GM23338 (cell line): ENCODE data around the gene MAP4K3. TPM values are rescaled to one million over a fixed set of nuclear protein-coding genes. Genes with fewer than 3 reads are reported as not detected.
"Not testable (repeated sequence)": the region's sequence is repeated elsewhere in the genome, so short reads cannot be mapped to it uniquely, and the experiment has no call there.

Experiments
- ATAC-seq: fragments of 200-7000 bp; cut with Tn5 transposase; 3 replicates; pipeline ENCODE4 v1.9.1; 2020
- DNase-seq: peaks from one replicate; pipeline ENCODE4 v3.0.0-alpha.2; 2015; ENCODE audit warnings: low spot score
- H2AFZ ChIP-seq: fragments of 200-600 bp; sonication (generic); 2 replicates; pipeline ENCODE4 v1.8.0; 2016; ENCODE audit warnings: antibody characterized with exemption, mild to moderate bottlenecking, moderate library complexity
- H3F3A ChIP-seq: fragments of 200-600 bp; sonication (generic); replicated peaks from 2 replicates; pipeline ENCODE4 v1.8.0; 2017; ENCODE audit warnings: antibody characterized with exemption, mixed run types, low read depth
- H3K27ac ChIP-seq: fragments of 200-600 bp; sonication (generic); 2 replicates; pipeline ENCODE4 v1.6.1; 2016; ENCODE audit warnings: low read depth
- H3K27me3 ChIP-seq: fragments of 200-600 bp; sonication (generic); 2 replicates; pipeline ENCODE4 v1.8.0; 2016; ENCODE audit warnings: mild to moderate bottlenecking, mixed run types, moderate library complexity; ENCODE audit not compliant: insufficient read depth
- H3K36me3 ChIP-seq: fragments of 200-600 bp; sonication (generic); 2 replicates; pipeline ENCODE4 v1.8.0; 2016; ENCODE audit warnings: mild to moderate bottlenecking; ENCODE audit not compliant: insufficient read depth
- H3K4me1 ChIP-seq: fragments of 200-600 bp; sonication (generic); 2 replicates; pipeline ENCODE4 v1.8.0; 2016; ENCODE audit warnings: mild to moderate bottlenecking, moderate library complexity; ENCODE audit not compliant: insufficient read depth
- H3K4me2 ChIP-seq: fragments of 200-600 bp; sonication (generic); 2 replicates; pipeline ENCODE4 v1.7.1; 2017; ENCODE audit warnings: mixed run types
- H3K4me3 ChIP-seq: fragments of 200-600 bp; sonication (generic); 2 replicates; pipeline ENCODE4 v1.6.1; 2016; ENCODE audit warnings: mixed run types
- H3K79me2 ChIP-seq: fragments of 200-600 bp; sonication (generic); replicated peaks from 2 replicates; pipeline ENCODE4 v1.8.0; 2017; ENCODE audit warnings: mild to moderate bottlenecking; ENCODE audit not compliant: insufficient read depth
- H3K9me2 ChIP-seq: fragments of 200-600 bp; sonication (generic); 2 replicates; pipeline ENCODE4 v1.8.0; 2017; ENCODE audit not compliant: insufficient read depth
- H4K20me1 ChIP-seq: fragments of 200-600 bp; sonication (generic); replicated peaks from 2 replicates; pipeline ENCODE4 v1.8.0; 2017; ENCODE audit warnings: mild to moderate bottlenecking; ENCODE audit not compliant: insufficient read depth
- H3K27ac Mint-ChIP-seq: 2 replicates; pipeline ENCODE4 v1.8.0; 2020; ENCODE audit warnings: inconsistent platforms, mild to moderate bottlenecking, moderate library complexity, mixed read lengths
- H3K27me3 Mint-ChIP-seq: 3 replicates; pipeline ENCODE4 v1.8.0; 2022; ENCODE audit warnings: low read depth, mild to moderate bottlenecking, moderate library complexity, mixed read lengths, inconsistent platforms; ENCODE audit not compliant: insufficient read depth, poor library complexity
- H3K36me3 Mint-ChIP-seq: 3 replicates; pipeline ENCODE4 v1.8.0; 2021; ENCODE audit warnings: low read depth, mild to moderate bottlenecking, inconsistent platforms, moderate library complexity, mixed read lengths
- H3K4me1 Mint-ChIP-seq: 3 replicates; pipeline ENCODE4 v1.8.0; 2020; ENCODE audit warnings: mild to moderate bottlenecking, inconsistent platforms, mixed read lengths
- H3K4me3 Mint-ChIP-seq: 3 replicates; pipeline ENCODE4 v1.8.0; 2021; ENCODE audit warnings: moderate library complexity, mild to moderate bottlenecking, inconsistent platforms, mixed read lengths
- H3K9me3 Mint-ChIP-seq: 3 replicates; pipeline ENCODE4 v1.8.0; 2020; ENCODE audit warnings: moderate library complexity, mild to moderate bottlenecking, inconsistent platforms, mixed read lengths
- CREB1 ChIP-seq: fragments of 250-450 bp; sonication (Bioruptor Pico); IDR thresholded peaks from 2 replicates; pipeline ENCODE4 v1.5.0; 2020; ENCODE audit warnings: low read depth, mild to moderate bottlenecking, moderate library complexity
- EZH2 ChIP-seq: fragments of 200-600 bp; sonication (generic); IDR thresholded peaks from one replicate; pipeline ENCODE4 v1.8.0; 2017; ENCODE audit warnings: antibody characterized with exemption, mild to moderate bottlenecking, low read depth; ENCODE audit not compliant: unreplicated experiment
- EZH2phosphoT487 ChIP-seq: fragments of 200-600 bp; sonication (generic); IDR thresholded peaks from one replicate; pipeline ENCODE4 v1.8.1; 2018; ENCODE audit warnings: antibody characterized with exemption; ENCODE audit not compliant: unreplicated experiment
- JUNB ChIP-seq: IDR thresholded peaks from one replicate; pipeline ENCODE4 v1.6.1; 2016; ENCODE audit warnings: antibody characterized with exemption; ENCODE audit not compliant: unreplicated experiment
- NANOG ChIP-seq: IDR thresholded peaks from 2 replicates; pipeline ENCODE4 v1.6.1; 2016; ENCODE audit warnings: antibody characterized with exemption, borderline replicate concordance
- POLR2AphosphoS5 ChIP-seq: IDR thresholded peaks from 2 replicates; pipeline ENCODE4 v1.6.1; 2016; ENCODE audit warnings: antibody characterized with exemption, low read depth
- REST ChIP-seq: IDR thresholded peaks from one replicate; pipeline ENCODE4 v1.6.1; 2018; ENCODE audit warnings: antibody characterized with exemption; ENCODE audit not compliant: unreplicated experiment
- ZNF114 ChIP-seq: fragments of 250-450 bp; sonication (Bioruptor Pico); IDR thresholded peaks from 2 replicates; pipeline ENCODE4 v1.5.0; 2020; ENCODE audit warnings: mild to moderate bottlenecking, moderate library complexity
- ZNF331 ChIP-seq: fragments of 250-450 bp; sonication (Bioruptor Pico); IDR thresholded peaks from 2 replicates; pipeline ENCODE4 v1.5.0; 2020; ENCODE audit warnings: low read depth, mild to moderate bottlenecking, moderate library complexity
- ZNF462 ChIP-seq: fragments of 250-450 bp; sonication (Bioruptor Pico); IDR thresholded peaks from 2 replicates; pipeline ENCODE4 v1.5.0; 2020; ENCODE audit warnings: mild to moderate bottlenecking, moderate library complexity
- polyA plus RNA-seq: library from polyadenylated mRNA; unstranded; fragments of >200 nt; fragmentation: Nextera tagmentation; extraction: Ambion mirVana; gene quantifications from 2 replicates; pipeline ENCODE4 v1.2.1, GENCODE V29; 2016
- total RNA-seq: library from RNA; depleted of rRNA; stranded (reverse); fragments of >200 nt; shearing (Covaris generic); gene quantifications from 2 replicates; pipeline ENCODE4 v1.2.3, GENCODE V29; 2014

The MAP4K3 gene
- total and polyA plus RNA-seq, 2 experiments from 2014 or later: 33.0 to 90.7 TPM

GRCh38 chr2:39325966-39326365, 111.1 kb downstream of the MAP4K3 start (continued):
- no peak for TF ChIP-seq ZNF462 (CRISPR knock-in tag)
- TF ChIP-seq CREB1: no peak
- no peak for TF ChIP-seq NANOG
- no peak for TF ChIP-seq EZH2phosphoT487
- TF ChIP-seq EZH2: no peak
- no peak for TF ChIP-seq ZNF114 (CRISPR knock-in tag)
- TF ChIP-seq ZNF331 (CRISPR knock-in tag): no peak
- TF ChIP-seq JUNB: no peak
- no peak for TF ChIP-seq REST
- no peak for TF ChIP-seq POLR2AphosphoS5

DNA sequence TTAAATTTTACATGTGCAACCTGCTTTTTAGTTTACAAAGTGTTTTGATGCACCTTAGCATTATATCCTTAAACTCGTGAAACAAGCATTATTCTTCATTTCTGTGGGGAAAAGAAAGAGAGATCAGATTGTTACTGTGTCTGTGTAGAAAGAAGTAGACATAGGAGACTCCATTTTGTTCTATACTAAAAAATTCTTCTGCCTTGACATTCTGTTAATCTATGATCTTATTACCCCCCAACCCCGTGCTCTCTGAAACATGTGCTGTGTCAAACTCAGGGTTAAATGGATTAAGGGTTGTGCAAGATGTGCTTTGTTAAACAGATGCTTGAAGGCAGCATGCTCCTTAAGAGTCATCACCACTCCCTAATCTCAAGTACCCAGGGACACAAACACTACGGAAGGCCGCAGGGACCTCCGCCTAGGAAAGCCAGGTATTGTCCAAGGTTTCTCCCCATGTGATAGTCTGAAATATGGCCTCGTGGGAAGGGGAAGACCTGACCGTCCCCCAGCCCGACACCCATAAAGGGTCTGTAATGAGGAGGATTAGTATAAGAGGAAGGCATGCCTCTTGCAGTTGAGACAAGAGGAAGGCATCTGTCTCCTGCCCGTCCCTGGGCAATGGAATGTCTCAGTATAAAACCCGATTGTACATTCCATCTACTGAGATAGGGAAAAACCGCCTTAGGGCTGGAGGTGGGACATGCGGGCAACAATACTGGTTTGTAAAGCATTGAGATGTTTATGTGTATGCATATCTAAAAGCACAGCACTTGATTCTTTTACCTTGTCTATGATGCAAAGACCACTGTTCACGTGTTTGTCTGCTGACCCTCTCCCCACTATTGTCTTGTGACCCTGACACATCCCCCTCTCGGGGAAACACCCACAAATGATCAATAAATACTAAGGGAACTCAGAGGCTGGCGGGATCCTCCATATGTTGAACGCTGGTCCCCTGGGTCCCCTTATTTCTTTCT, 115.7 kb downstream of the MAP4K3 start:
- not testable (repeated sequence) for H3K9me3 Mint-ChIP-seq, H3K27me3 Mint-ChIP-seq, H3K79me2 ChIP-seq, H3K4me3 ChIP-seq, H3K4me1 Mint-ChIP-seq, H3K36me3 ChIP-seq, H3K9me2 ChIP-seq, H3K27ac ChIP-seq, H3K4me3 Mint-ChIP-seq, DNase-seq, H3K4me2 ChIP-seq, H3K27ac Mint-ChIP-seq, H3F3A ChIP-seq, H3K4me1 ChIP-seq, H2AFZ ChIP-seq, H4K20me1 ChIP-seq, H3K27me3 ChIP-seq, ATAC-seq
- H3K36me3 Mint-ChIP-seq: peaks cover 11% of the 10 kb centered on the region; the same call in 2 of the 3 replicates
